Measurements from ENCODE around the gene RNF141.

DNA sequence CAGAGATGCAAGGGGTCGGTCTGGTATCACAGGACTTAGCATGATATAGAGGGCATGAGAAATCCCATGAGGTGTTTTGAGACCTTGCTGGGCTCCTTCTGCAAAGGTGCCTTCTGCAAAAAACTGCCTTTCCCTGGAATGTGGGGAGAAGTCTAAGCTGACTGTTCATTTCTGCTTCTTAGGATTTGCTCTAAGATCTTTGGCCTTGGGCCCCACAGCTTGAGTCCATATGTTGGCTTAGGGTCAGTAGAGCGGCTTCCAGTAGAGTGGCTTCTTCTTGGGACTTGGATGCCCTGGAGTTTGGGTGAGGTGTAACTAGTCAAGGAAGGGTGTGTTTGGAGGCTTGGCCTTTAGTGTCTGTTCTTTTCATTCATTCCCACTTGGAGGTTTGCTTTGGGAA, 48.9 kb downstream of the RNF141 start:
- TF ChIP-seq USF2 (IDR thresholded peaks at IDR 0.05; ENCODE audit: borderline replicate concordance, low read depth, low read length) (no peak), MXI1 (IDR thresholded peaks at IDR 0.05; ENCODE audit: low read depth, low read length) (no peak), POLR2AphosphoS5 (IDR thresholded peaks at IDR 0.05; ENCODE audit: low read depth, low read length) (no peak), EP300 (IDR thresholded peaks at IDR 0.05; ENCODE audit: borderline replicate concordance in 1 of 2, low read depth in 1 of 2, low read length in 1 of 2) (no peak), JUND (IDR thresholded peaks at IDR 0.05) (no peak), RAD21 (IDR thresholded peaks at IDR 0.05; ENCODE audit: low read length) (no peak), FOXM1 (IDR thresholded peaks at IDR 0.05; ENCODE audit: low read depth) (no peak), REST (IDR thresholded peaks at IDR 0.05; ENCODE audit: low read depth, low read length) (no peak), NRF1 (IDR thresholded peaks at IDR 0.05; ENCODE audit: low read depth, low read length) (no peak), RXRA (IDR thresholded peaks at IDR 0.05; ENCODE audit: borderline replicate concordance, low read depth) (no peak), NFIC (IDR thresholded peaks at IDR 0.05; ENCODE audit: borderline replicate concordance) (no peak), FOXJ3 (CRISPR knock-in tag; IDR thresholded peaks at IDR 0.05) (no peak)
- TF ChIP-seq, protein P1, sequence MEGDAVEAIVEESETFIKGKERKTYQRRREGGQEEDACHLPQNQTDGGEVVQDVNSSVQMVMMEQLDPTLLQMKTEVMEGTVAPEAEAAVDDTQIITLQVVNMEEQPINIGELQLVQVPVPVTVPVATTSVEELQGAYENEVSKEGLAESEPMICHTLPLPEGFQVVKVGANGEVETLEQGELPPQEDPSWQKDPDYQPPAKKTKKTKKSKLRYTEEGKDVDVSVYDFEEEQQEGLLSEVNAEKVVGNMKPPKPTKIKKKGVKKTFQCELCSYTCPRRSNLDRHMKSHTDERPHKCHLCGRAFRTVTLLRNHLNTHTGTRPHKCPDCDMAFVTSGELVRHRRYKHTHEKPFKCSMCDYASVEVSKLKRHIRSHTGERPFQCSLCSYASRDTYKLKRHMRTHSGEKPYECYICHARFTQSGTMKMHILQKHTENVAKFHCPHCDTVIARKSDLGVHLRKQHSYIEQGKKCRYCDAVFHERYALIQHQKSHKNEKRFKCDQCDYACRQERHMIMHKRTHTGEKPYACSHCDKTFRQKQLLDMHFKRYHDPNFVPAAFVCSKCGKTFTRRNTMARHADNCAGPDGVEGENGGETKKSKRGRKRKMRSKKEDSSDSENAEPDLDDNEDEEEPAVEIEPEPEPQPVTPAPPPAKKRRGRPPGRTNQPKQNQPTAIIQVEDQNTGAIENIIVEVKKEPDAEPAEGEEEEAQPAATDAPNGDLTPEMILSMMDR (IDR thresholded peaks at IDR 0.05): no peak
- TF ChIP-seq, protein P2, sequence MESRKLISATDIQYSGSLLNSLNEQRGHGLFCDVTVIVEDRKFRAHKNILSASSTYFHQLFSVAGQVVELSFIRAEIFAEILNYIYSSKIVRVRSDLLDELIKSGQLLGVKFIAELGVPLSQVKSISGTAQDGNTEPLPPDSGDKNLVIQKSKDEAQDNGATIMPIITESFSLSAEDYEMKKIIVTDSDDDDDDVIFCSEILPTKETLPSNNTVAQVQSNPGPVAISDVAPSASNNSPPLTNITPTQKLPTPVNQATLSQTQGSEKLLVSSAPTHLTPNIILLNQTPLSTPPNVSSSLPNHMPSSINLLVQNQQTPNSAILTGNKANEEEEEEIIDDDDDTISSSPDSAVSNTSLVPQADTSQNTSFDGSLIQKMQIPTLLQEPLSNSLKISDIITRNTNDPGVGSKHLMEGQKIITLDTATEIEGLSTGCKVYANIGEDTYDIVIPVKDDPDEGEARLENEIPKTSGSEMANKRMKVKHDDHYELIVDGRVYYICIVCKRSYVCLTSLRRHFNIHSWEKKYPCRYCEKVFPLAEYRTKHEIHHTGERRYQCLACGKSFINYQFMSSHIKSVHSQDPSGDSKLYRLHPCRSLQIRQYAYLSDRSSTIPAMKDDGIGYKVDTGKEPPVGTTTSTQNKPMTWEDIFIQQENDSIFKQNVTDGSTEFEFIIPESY (IDR thresholded peaks at IDR 0.05; ENCODE audit: borderline replicate concordance, low read depth): no peak

All from SK-N-SH (cell line).